Astrocyte (in vitro differentiated cells and primary cell): ENCODE data around the gene EPHB4. TPM values are rescaled to one million over a fixed set of nuclear protein-coding genes. Genes with fewer than 3 reads are reported as not detected.

ENCODE experiments used
- DNase-seq: peaks from one replicate; pipeline ENCODE4 v3.0.0-alpha.2; 2010; ENCODE audit warnings: low read depth
- FAIRE-seq: peaks from 2 replicates; lab custom pipeline; 2011; peaks lifted over from hg19 to GRCh38; lab: Jason Lieb, UNC
- H2AFZ ChIP-seq: 2 replicates; pipeline ENCODE4 v1.6.0; 2012; ENCODE audit warnings: low read depth, low read length, inconsistent platforms
- H3K27ac ChIP-seq: 2 replicates; pipeline ENCODE4 v1.5.1; 2011; ENCODE audit warnings: low read depth, low read length, inconsistent platforms
- H3K27me3 ChIP-seq: 2 replicates; pipeline ENCODE4 v1.6.0; 2011; ENCODE audit warnings: low read length, inconsistent platforms; ENCODE audit not compliant: insufficient read depth
- H3K36me3 ChIP-seq: 2 replicates; pipeline ENCODE4 v1.5.1; 2011; ENCODE audit warnings: low read length, inconsistent platforms; ENCODE audit not compliant: insufficient read depth
- H3K4me1 ChIP-seq: 2 replicates; pipeline ENCODE4 v1.5.1; 2011; ENCODE audit warnings: low read length, inconsistent platforms; ENCODE audit not compliant: insufficient read depth
- H3K4me2 ChIP-seq: 2 replicates; pipeline ENCODE4 v1.6.0; 2012; ENCODE audit warnings: low read length, inconsistent platforms
- H3K4me3 ChIP-seq: 2 replicates; pipeline ENCODE4 v1.5.1; 2011; ENCODE audit warnings: low read depth, mild to moderate bottlenecking, low read length, inconsistent platforms; ENCODE audit not compliant: insufficient read depth
- H3K79me2 ChIP-seq: 2 replicates; pipeline ENCODE4 v1.6.0; 2012; ENCODE audit warnings: mild to moderate bottlenecking, low read length, inconsistent platforms; ENCODE audit not compliant: insufficient read depth
- H3K9ac ChIP-seq: 2 replicates; pipeline ENCODE4 v1.6.0; 2012; ENCODE audit warnings: mild to moderate bottlenecking, low read length, inconsistent platforms
- H3K9me3 ChIP-seq: 2 replicates; pipeline ENCODE4 v1.5.1; 2012; ENCODE audit warnings: low read depth, mild to moderate bottlenecking, low read length, inconsistent platforms; ENCODE audit not compliant: insufficient read depth
- H4K20me1 ChIP-seq: 2 replicates; pipeline ENCODE4 v1.6.0; 2012; ENCODE audit warnings: low read length, inconsistent platforms; ENCODE audit not compliant: insufficient read depth
- H3K27ac Mint-ChIP-seq: one replicate; pipeline ENCODE4 v1.8.0; 2021; ENCODE audit warnings: mild to moderate bottlenecking, mixed read lengths; ENCODE audit not compliant: unreplicated experiment
- H3K27me3 Mint-ChIP-seq: one replicate; pipeline ENCODE4 v1.8.0; 2021; ENCODE audit warnings: low read depth, mixed read lengths; ENCODE audit not compliant: unreplicated experiment
- H3K36me3 Mint-ChIP-seq: one replicate; pipeline ENCODE4 v1.8.0; 2021; ENCODE audit warnings: low read depth, mixed read lengths; ENCODE audit not compliant: unreplicated experiment
- H3K4me1 Mint-ChIP-seq: one replicate; pipeline ENCODE4 v1.8.0; 2021; ENCODE audit warnings: low read depth, mixed read lengths; ENCODE audit not compliant: unreplicated experiment
- H3K4me3 Mint-ChIP-seq: one replicate; pipeline ENCODE4 v1.8.0; 2021; ENCODE audit warnings: mild to moderate bottlenecking, moderate library complexity, mixed read lengths; ENCODE audit not compliant: unreplicated experiment
- H3K9me3 Mint-ChIP-seq: one replicate; pipeline ENCODE4 v1.8.0; 2021; ENCODE audit warnings: mild to moderate bottlenecking, mixed read lengths; ENCODE audit not compliant: unreplicated experiment
- EZH2 ChIP-seq: IDR thresholded peaks from 2 replicates; pipeline ENCODE4 v1.6.1; 2012; ENCODE audit warnings: mild to moderate bottlenecking, low read length, inconsistent platforms; ENCODE audit not compliant: insufficient read depth
- total RNA-seq: library from RNA; stranded (reverse); gene quantifications from 2 replicates; pipeline ENCODE4 v1.2.1, GENCODE V29; 2021
- TF ChIP-seq, protein P1 (sequence below): IDR thresholded peaks from 2 replicates; pipeline ENCODE4 v1.5.1; 2011; ENCODE audit warnings: low read depth, mild to moderate bottlenecking, inconsistent platforms, low read length, moderate library complexity; ENCODE audit not compliant: insufficient read depth

The EPHB4 gene
- total RNA-seq, 1 donor from 2014 or later, result 73.6 TPM

DNA sequence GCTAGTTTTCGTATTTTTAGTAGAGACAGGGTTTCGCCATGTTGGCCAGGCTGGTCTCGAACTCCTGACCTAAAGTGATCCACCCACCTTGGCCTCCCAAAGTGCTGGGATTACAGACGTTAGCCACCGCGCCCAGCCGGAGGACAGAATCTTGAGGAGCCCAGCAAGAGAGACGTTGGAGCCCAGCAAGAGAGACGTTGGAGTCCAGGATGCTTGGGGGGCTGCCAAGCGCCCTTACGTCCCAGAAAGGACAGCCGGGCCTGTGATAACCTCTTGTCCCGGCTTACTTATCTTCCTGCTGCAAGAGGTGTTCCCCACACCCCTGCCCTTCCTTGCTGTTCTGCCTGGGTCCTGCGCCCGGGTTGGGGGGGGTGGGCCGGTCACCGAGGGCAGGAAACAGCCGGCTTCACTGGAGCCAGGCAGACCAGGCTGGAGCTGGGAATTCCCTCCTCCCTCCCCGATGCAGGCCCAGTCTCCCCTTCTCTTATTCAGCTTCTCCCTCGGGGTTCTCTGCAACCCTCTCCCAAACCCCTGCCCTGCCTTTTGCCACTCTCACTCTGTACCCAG is 1.9 kb upstream of the EPHB4 start:
- H4K20me1 ChIP-seq, result peaks cover 25% of the 10 kb centered on the region
- Mint-ChIP-seq H3K9me3 (peaks cover under 1% of the 10 kb centered on the region), H3K27ac (no peak overlapping the region), H3K27me3 (no peaks in the 10 kb centered on the region), H3K4me1 (peaks cover 8% of the 10 kb centered on the region), H3K36me3 (peaks cover 4% of the 10 kb centered on the region), H3K4me3 (peak overlapping the region; percentile 95)
- no peak for TF ChIP-seq EZH2
- TF ChIP-seq, protein P1, sequence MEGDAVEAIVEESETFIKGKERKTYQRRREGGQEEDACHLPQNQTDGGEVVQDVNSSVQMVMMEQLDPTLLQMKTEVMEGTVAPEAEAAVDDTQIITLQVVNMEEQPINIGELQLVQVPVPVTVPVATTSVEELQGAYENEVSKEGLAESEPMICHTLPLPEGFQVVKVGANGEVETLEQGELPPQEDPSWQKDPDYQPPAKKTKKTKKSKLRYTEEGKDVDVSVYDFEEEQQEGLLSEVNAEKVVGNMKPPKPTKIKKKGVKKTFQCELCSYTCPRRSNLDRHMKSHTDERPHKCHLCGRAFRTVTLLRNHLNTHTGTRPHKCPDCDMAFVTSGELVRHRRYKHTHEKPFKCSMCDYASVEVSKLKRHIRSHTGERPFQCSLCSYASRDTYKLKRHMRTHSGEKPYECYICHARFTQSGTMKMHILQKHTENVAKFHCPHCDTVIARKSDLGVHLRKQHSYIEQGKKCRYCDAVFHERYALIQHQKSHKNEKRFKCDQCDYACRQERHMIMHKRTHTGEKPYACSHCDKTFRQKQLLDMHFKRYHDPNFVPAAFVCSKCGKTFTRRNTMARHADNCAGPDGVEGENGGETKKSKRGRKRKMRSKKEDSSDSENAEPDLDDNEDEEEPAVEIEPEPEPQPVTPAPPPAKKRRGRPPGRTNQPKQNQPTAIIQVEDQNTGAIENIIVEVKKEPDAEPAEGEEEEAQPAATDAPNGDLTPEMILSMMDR, result no peak
- no peaks in the 10 kb centered on the region for H3K9me3 ChIP-seq
- H3K4me1 ChIP-seq, result peaks cover 17% of the 10 kb centered on the region
- no peak overlapping the region for H2AFZ ChIP-seq
- peaks cover 35% of the 10 kb centered on the region for H3K79me2 ChIP-seq
- no peaks in the 10 kb centered on the region for H3K27me3 ChIP-seq
- no peak overlapping the region for H3K9ac ChIP-seq
- no peak for FAIRE-seq
- no peak overlapping the region for H3K27ac ChIP-seq
- H3K4me2 ChIP-seq, result no peak overlapping the region
- no peak overlapping the region for H3K4me3 ChIP-seq
- H3K36me3 ChIP-seq, result no peaks in the 10 kb centered on the region
- no peak for DNase-seq

DNA sequence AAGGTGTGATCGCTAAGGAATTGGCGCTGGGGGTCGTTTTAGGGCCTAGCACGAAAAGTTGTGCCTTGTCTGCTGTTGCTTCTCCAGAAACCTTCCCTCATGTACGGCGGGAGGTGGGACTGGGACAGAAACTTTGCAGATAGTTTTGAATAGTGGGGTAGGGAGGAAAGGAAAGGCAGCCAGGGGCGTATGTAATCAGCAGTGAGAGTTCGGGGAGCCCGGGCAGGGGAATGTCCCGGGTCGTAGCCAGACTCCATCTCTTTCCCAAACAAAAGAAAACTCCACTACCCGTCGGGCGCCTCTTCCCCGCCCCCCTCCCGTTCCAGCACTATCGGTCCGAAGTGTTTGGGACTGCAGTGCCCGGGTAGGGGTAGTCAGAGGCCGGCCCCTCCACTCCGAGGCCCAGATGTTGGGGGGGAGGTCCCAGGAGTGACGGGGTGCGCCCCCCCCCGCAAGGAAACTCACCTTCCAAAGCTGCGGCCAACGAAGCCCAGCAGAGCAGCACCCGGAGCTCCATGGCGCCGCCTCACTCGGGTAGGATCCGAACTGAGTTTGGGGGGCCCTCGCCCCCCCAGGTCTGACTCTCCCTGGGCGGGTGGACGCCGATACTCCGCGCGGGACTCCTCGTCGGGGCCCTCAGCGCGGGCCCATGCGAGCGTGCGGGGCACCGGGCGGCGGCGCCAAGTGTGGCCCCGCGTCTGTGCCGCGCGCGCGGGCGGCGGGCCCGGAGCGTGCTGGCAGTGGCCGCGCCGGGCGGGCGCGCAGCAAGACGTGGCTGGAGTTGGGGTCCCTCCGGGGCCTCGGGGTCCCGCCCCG is 601 bp downstream of the EPHB4 start:
- H3K9ac ChIP-seq, result peak overlapping the region; percentile 71
- H3K27ac ChIP-seq, result peak overlapping the region; percentile 33
- peaks cover 45% of the 10 kb centered on the region for H4K20me1 ChIP-seq
- peak overlapping the region; percentile 93 for H3K4me2 ChIP-seq
- Mint-ChIP-seq H3K27me3 (no peaks in the 10 kb centered on the region), H3K4me1 (peaks cover 8% of the 10 kb centered on the region), H3K9me3 (no peaks in the 10 kb centered on the region), H3K4me3 (peak overlapping the region; percentile 94), H3K27ac (peak overlapping the region; percentile 84), H3K36me3 (peaks cover 5% of the 10 kb centered on the region)
- no peak for DNase-seq
- H3K4me3 ChIP-seq, result peak overlapping the region; percentile 80
- FAIRE-seq, result no peak
- H3K4me1 ChIP-seq, result peaks cover 17% of the 10 kb centered on the region
- peaks cover 39% of the 10 kb centered on the region for H3K79me2 ChIP-seq
- H2AFZ ChIP-seq, result peak overlapping the region; percentile 60
- TF ChIP-seq, protein P1, result no peak
- TF ChIP-seq EZH2, result no peak
- no peaks in the 10 kb centered on the region for H3K9me3 ChIP-seq
- H3K27me3 ChIP-seq, result no peaks in the 10 kb centered on the region
- H3K36me3 ChIP-seq, result peaks cover 8% of the 10 kb centered on the region
